ENCODE results near the gene WNT2.
A peak's percentile ranks its signal among the peaks of the same experiment; 100 is the strongest.

The WNT2 gene

DNA sequence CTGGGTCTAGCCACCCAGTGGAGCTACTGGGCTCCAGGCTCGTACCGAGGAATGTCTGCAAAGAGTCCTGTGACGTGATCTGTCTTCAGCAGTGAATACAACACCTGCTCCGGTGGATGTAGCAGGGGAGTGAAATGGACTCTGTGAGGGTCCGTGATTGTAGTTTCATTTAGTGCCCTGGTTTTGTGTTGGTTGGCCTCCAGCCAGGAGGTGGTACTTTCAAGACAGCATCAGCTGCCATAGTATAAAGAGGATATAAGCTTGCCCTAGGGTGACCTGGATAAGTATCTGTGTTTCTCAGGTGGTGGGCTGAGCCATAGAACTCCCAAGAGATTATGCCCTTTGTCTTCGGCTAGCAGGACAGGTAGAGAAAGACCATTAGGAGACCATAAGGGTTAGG lies 24.6 kb upstream of the WNT2 start:
- Histone ChIP-seq H3K27me3 (replicated peaks in 2 of 5; ENCODE audit: control insufficient read depth in 4 of 5, insufficient read depth in 5 of 5, low read length in 4 of 5) (no peaks in the 10 kb centered on the region), H3K4me3 (ENCODE audit: control insufficient read depth in 1 of 7, extremely low read depth in 1 of 7, insufficient read depth in 4 of 7, low read depth in 2 of 7, low read length in 6 of 7) (no peak overlapping the region), H3K4me1 (ENCODE audit: control extremely low read depth in 1 of 4, control insufficient read depth in 4 of 4, insufficient read depth in 4 of 4, low read length in 3 of 4) (no peaks in the 10 kb centered on the region), H3K27ac (ENCODE audit: insufficient read depth in 1 of 2, low read depth in 1 of 2, low read length in 2 of 2, poor library complexity in 1 of 2, severe bottlenecking in 2 of 2) (no peak overlapping the region), H3K9me3 (ENCODE audit: control extremely low read depth in 1 of 5, control insufficient read depth in 4 of 5, insufficient read depth in 2 of 5, low read depth in 1 of 5, low read length in 4 of 5) (peaks cover 0 to 2% (median 0%) of the 10 kb centered on the region in 5 experiments), H3K36me3 (ENCODE audit: control insufficient read depth in 4 of 4, insufficient read depth in 4 of 4, low read length in 3 of 4) (no peaks in the 10 kb centered on the region)
- POLR2A ChIA-PET, result no interaction called here
- WGBS (ENCODE audit: insufficient coverage), result 94% methylated on average over 5 of the region's 6 CpGs
- no peak for DNase-seq
- CTCF ChIA-PET, result no interaction called here

DNA sequence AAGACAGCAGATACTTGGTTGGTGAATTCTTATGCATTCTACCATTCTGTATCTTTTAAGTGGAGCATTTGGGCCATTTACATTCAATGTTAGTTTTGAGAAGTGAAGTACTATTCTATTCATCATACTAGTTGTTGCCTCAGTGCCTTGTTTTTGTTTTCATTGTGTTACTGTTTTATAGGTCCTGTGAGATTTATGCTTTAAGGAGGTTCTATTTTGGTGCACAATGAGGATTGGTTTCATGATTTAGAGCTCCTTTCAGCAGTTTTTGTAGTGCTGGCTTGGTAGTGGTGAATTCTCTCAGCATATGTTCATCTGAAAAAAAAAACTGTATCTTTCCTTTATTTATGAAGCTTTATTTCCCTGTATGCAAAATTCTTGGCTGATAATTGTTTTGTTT lies 23.3 kb upstream of the WNT2 start:
- no peaks in the 10 kb centered on the region for H3K4me1 ChIP-seq (ENCODE audit: control extremely low read depth in 1 of 4, control insufficient read depth in 4 of 4, insufficient read depth in 4 of 4, low read length in 3 of 4)
- no peak overlapping the region for H3K27ac ChIP-seq (ENCODE audit: insufficient read depth in 1 of 2, low read depth in 1 of 2, low read length in 2 of 2, poor library complexity in 1 of 2, severe bottlenecking in 2 of 2)
- no peaks in the 10 kb centered on the region for H3K36me3 ChIP-seq (ENCODE audit: control insufficient read depth in 4 of 4, insufficient read depth in 4 of 4, low read length in 3 of 4)
- DNase-seq, result no peak
- H3K9me3 ChIP-seq (ENCODE audit: control extremely low read depth in 1 of 5, control insufficient read depth in 4 of 5, insufficient read depth in 2 of 5, low read depth in 1 of 5, low read length in 4 of 5), result peaks cover 0 to 2% (median 0%) of the 10 kb centered on the region in 5 experiments
- ChIA-PET CTCF (no interaction called here), POLR2A (no interaction called here)
- H3K27me3 ChIP-seq (replicated peaks in 2 of 5; ENCODE audit: control insufficient read depth in 4 of 5, insufficient read depth in 5 of 5, low read length in 4 of 5), result no peaks in the 10 kb centered on the region
- H3K4me3 ChIP-seq (ENCODE audit: control insufficient read depth in 1 of 7, extremely low read depth in 1 of 7, insufficient read depth in 4 of 7, low read depth in 2 of 7, low read length in 6 of 7), result no peak overlapping the region

DNA sequence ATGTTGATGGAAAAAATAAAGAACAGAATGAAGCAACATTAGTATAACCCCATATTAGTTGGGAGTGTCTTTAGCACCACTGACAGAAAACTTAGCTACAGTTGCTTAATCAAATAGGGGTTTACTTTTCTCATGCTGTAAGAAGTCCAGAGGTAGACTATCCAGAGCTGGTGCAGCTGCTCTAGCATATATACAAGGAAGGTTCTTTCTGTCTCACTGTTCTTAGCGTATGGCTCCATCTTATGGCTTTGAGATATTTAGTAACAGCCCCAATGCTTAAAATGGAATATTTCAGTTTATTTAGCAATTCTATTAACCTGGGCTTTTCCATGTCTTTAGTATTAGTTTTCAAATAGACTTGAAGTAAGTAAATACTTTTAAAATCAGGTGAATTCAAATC lies 15.2 kb upstream of the WNT2 start:
- ChIA-PET POLR2A (no interaction called here), CTCF (interaction anchor here (0.7 kb wide), 1 partner anchor 11 kb away, joined by 3 read pairs; no protein-coding TSS in a partner anchor)
- WGBS (ENCODE audit: insufficient coverage), result no CpG with 5 or more reads among the region's 1 CpG
- Histone ChIP-seq H3K4me1 (ENCODE audit: control extremely low read depth in 1 of 4, control insufficient read depth in 4 of 4, insufficient read depth in 4 of 4, low read length in 3 of 4) (no peaks in the 10 kb centered on the region), H3K36me3 (ENCODE audit: control insufficient read depth in 4 of 4, insufficient read depth in 4 of 4, low read length in 3 of 4) (no peaks in the 10 kb centered on the region), H3K27ac (ENCODE audit: insufficient read depth in 1 of 2, low read depth in 1 of 2, low read length in 2 of 2, poor library complexity in 1 of 2, severe bottlenecking in 2 of 2) (no peak overlapping the region), H3K27me3 (replicated peaks in 2 of 5; ENCODE audit: control insufficient read depth in 4 of 5, insufficient read depth in 5 of 5, low read length in 4 of 5) (peaks cover 0 to 5% (median 0%) of the 10 kb centered on the region in 5 experiments), H3K9me3 (ENCODE audit: control extremely low read depth in 1 of 5, control insufficient read depth in 4 of 5, insufficient read depth in 2 of 5, low read depth in 1 of 5, low read length in 4 of 5) (peaks cover 0 to 2% (median 0%) of the 10 kb centered on the region in 5 experiments), H3K4me3 (ENCODE audit: control insufficient read depth in 1 of 7, extremely low read depth in 1 of 7, insufficient read depth in 4 of 7, low read depth in 2 of 7, low read length in 6 of 7) (no peak overlapping the region)
- DNase-seq, result no peak

GRCh38 chr7:117333168-117333567 lies 10.3 kb upstream of the WNT2 start:
- CTCF ChIA-PET, result interaction anchor here (1.1 kb wide), 1 partner anchor 8 kb away, joined by 3 read pairs; no protein-coding TSS in a partner anchor
- POLR2A ChIA-PET, result no interaction called here
- H3K9me3 ChIP-seq (ENCODE audit: control extremely low read depth in 1 of 5, control insufficient read depth in 4 of 5, insufficient read depth in 2 of 5, low read depth in 1 of 5, low read length in 4 of 5), result peaks cover 0 to 5% (median 0%) of the 10 kb centered on the region in 5 experiments
- H3K27ac ChIP-seq (ENCODE audit: insufficient read depth in 1 of 2, low read depth in 1 of 2, low read length in 2 of 2, poor library complexity in 1 of 2, severe bottlenecking in 2 of 2), result no peak overlapping the region
- H3K27me3 ChIP-seq (replicated peaks in 2 of 5; ENCODE audit: control insufficient read depth in 4 of 5, insufficient read depth in 5 of 5, low read length in 4 of 5), result peaks cover 0 to 6% (median 2%) of the 10 kb centered on the region in 5 experiments
- H3K4me1 ChIP-seq (ENCODE audit: control extremely low read depth in 1 of 4, control insufficient read depth in 4 of 4, insufficient read depth in 4 of 4, low read length in 3 of 4), result no peaks in the 10 kb centered on the region
- H3K4me3 ChIP-seq (ENCODE audit: control insufficient read depth in 1 of 7, extremely low read depth in 1 of 7, insufficient read depth in 4 of 7, low read depth in 2 of 7, low read length in 6 of 7), result no peak overlapping the region
- DNase-seq, result no peak
- no peaks in the 10 kb centered on the region for H3K36me3 ChIP-seq (ENCODE audit: control insufficient read depth in 4 of 4, insufficient read depth in 4 of 4, low read length in 3 of 4)

DNA sequence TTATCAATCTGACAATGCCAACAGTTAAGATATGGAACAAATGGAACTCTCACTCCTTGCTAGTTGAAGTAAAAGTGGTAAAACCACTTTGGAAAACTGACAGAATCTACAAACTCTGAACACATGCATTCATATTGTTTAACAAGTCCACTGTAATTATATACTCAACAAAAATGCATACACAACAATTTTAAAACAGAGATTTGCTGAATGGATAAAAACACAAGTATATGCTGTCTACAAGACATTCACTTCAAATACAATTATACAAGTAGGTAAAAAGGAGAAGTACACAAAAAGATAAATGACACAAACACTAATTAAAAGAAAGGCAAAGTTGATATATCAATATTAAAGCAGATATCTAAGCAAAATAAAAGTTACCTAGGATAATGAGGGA lies 9.2 kb upstream of the WNT2 start:
- POLR2A ChIA-PET, result no interaction called here
- CTCF ChIA-PET, result no interaction called here
- Histone ChIP-seq H3K36me3 (ENCODE audit: control insufficient read depth in 4 of 4, insufficient read depth in 4 of 4, low read length in 3 of 4) (no peaks in the 10 kb centered on the region), H3K27me3 (replicated peaks in 2 of 5; ENCODE audit: control insufficient read depth in 4 of 5, insufficient read depth in 5 of 5, low read length in 4 of 5) (peaks cover 0 to 3% (median 2%) of the 10 kb centered on the region in 5 experiments), H3K9me3 (ENCODE audit: control extremely low read depth in 1 of 5, control insufficient read depth in 4 of 5, insufficient read depth in 2 of 5, low read depth in 1 of 5, low read length in 4 of 5) (peaks cover 0 to 12% (median 1%) of the 10 kb centered on the region in 5 experiments), H3K27ac (ENCODE audit: insufficient read depth in 1 of 2, low read depth in 1 of 2, low read length in 2 of 2, poor library complexity in 1 of 2, severe bottlenecking in 2 of 2) (no peak overlapping the region), H3K4me1 (ENCODE audit: control extremely low read depth in 1 of 4, control insufficient read depth in 4 of 4, insufficient read depth in 4 of 4, low read length in 3 of 4) (no peaks in the 10 kb centered on the region), H3K4me3 (ENCODE audit: control insufficient read depth in 1 of 7, extremely low read depth in 1 of 7, insufficient read depth in 4 of 7, low read depth in 2 of 7, low read length in 6 of 7) (no peak overlapping the region)
- DNase-seq, result no peak

DNA sequence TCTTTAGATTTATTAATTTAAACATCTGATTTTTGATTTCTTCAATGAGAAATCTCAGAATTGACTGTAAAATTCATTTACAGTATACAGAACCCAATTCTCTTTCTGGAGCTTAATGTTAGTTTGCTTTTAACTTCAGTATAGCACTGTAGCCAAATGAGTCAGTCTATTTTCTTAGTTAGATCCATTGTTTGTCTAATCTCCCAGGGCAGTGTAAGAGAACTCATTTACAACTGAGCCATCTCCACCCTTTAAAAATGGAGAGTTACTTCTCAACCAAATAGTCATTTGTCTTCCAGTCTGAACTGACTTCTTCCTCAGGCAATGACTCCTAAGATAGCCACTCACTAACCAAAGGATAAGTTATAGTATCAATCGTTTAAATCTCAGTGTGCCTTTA lies 3.0 kb upstream of the WNT2 start:
- CTCF ChIA-PET, result interaction anchor here (1.2 kb wide), 1 partner anchor 10 kb away, joined by 3 read pairs; no protein-coding TSS in a partner anchor
- peaks cover 15 to 63% (median 29%) of the 10 kb centered on the region in 5 experiments for H3K27me3 ChIP-seq (replicated peaks in 2 of 5; ENCODE audit: control insufficient read depth in 4 of 5, insufficient read depth in 5 of 5, low read length in 4 of 5)
- H3K36me3 ChIP-seq (ENCODE audit: control insufficient read depth in 4 of 4, insufficient read depth in 4 of 4, low read length in 3 of 4), result no peaks in the 10 kb centered on the region
- H3K27ac ChIP-seq (ENCODE audit: insufficient read depth in 1 of 2, low read depth in 1 of 2, low read length in 2 of 2, poor library complexity in 1 of 2, severe bottlenecking in 2 of 2), result no peak overlapping the region
- no peak for DNase-seq
- H3K4me1 ChIP-seq (ENCODE audit: control extremely low read depth in 1 of 4, control insufficient read depth in 4 of 4, insufficient read depth in 4 of 4, low read length in 3 of 4), result peaks cover 0 to 25% (median 20%) of the 10 kb centered on the region in 4 experiments
- H3K4me3 ChIP-seq (ENCODE audit: control insufficient read depth in 1 of 7, extremely low read depth in 1 of 7, insufficient read depth in 4 of 7, low read depth in 2 of 7, low read length in 6 of 7), result no peak overlapping the region
- POLR2A ChIA-PET, result no interaction called here
- peaks cover 2 to 21% (median 4%) of the 10 kb centered on the region in 5 experiments for H3K9me3 ChIP-seq (ENCODE audit: control extremely low read depth in 1 of 5, control insufficient read depth in 4 of 5, insufficient read depth in 2 of 5, low read depth in 1 of 5, low read length in 4 of 5)
- 100% methylated on average over 1 of the region's 1 CpG for WGBS (ENCODE audit: insufficient coverage)

DNA sequence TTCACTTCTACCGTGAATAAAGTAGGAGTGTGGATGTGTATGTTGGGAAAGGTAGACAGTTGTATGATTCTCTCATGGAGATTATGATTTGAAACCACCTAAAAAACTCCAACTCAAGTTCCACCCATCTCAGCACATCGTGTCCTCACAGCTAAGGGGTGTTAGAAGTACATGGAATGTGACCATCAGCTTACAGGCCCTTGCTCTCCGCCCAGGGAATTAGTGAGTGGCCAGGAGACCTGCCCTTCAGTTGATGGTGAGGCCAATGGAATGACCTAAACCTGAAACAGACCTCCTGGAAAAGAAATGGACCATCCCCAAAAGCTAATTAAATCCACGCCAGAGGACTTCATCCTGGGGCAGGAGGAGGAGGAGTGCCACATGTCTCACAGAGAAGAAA lies 2.1 kb upstream of the WNT2 start:
- 83% methylated on average over 1 of the region's 4 CpGs for WGBS (ENCODE audit: insufficient coverage)
- Histone ChIP-seq H3K4me1 (ENCODE audit: control extremely low read depth in 1 of 4, control insufficient read depth in 4 of 4, insufficient read depth in 4 of 4, low read length in 3 of 4) (peaks cover 0 to 25% (median 20%) of the 10 kb centered on the region in 4 experiments), H3K9me3 (ENCODE audit: control extremely low read depth in 1 of 5, control insufficient read depth in 4 of 5, insufficient read depth in 2 of 5, low read depth in 1 of 5, low read length in 4 of 5) (peaks cover 2 to 18% (median 4%) of the 10 kb centered on the region in 5 experiments), H3K27me3 (replicated peaks in 2 of 5; ENCODE audit: control insufficient read depth in 4 of 5, insufficient read depth in 5 of 5, low read length in 4 of 5) (peaks cover 14 to 72% (median 35%) of the 10 kb centered on the region in 5 experiments), H3K27ac (ENCODE audit: insufficient read depth in 1 of 2, low read depth in 1 of 2, low read length in 2 of 2, poor library complexity in 1 of 2, severe bottlenecking in 2 of 2) (no peak overlapping the region), H3K36me3 (ENCODE audit: control insufficient read depth in 4 of 4, insufficient read depth in 4 of 4, low read length in 3 of 4) (no peaks in the 10 kb centered on the region), H3K4me3 (ENCODE audit: control insufficient read depth in 1 of 7, extremely low read depth in 1 of 7, insufficient read depth in 4 of 7, low read depth in 2 of 7, low read length in 6 of 7) (peak overlapping the region in 1 of 7 experiments; percentile 68)
- no peak for DNase-seq
- ChIA-PET POLR2A (no interaction called here), CTCF (interaction anchor here (1.1 kb wide), 1 partner anchor 9 kb away, joined by 3 read pairs; no protein-coding TSS in a partner anchor)

Data from common myeloid progenitor, CD34-positive (primary cell).